NCI-H1436 (cell line): Measurements from ENCODE around the gene MTHFD1L.
"Not testable (repeated sequence)": the region's sequence is repeated elsewhere in the genome, so short reads cannot be mapped to it uniquely, and the experiment has no call there.

ENCODE experiments used
- DNase-seq: peaks from one replicate; lab custom pipeline; 2025; lab: John Stamatoyannopoulos, UW

Gene MTHFD1L

DNA sequence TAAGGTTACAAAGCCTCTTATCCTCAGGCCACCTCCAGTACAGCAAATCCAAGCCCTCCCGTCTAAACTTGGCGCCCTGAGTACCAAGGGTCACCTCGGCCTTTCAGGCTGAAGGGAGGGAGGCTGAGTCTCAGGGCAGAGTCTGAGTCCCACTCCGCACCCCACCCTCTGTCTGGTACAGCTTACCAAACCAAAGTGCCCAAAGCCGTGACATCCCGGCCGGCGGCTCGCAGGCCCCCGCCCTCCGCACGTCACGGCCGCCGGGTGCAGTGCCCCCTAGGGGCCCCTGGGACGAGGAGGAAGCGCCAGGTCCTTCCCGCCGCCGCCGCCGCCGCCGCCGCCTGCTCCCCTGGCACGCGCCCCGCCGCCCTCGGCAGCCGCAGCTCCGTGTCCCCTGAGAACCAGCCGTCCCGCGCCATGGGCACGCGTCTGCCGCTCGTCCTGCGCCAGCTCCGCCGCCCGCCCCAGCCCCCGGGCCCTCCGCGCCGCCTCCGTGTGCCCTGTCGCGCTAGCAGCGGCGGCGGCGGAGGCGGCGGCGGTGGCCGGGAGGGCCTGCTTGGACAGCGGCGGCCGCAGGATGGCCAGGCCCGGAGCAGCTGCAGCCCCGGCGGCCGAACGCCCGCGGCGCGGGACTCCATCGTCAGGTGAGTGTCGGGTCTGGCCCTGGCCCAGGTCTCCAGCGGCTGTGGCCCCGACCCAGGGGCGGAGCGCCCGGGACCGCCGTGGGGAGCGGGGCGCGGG is at the start of gene MTHFD1L:
MTHFD1L (plus strand) TSS at position 297 of the 741 bp plus-strand sequence; CDS start at position 418, 121 bp downstream.
- DNase-seq, result peak; percentile 54

DNA sequence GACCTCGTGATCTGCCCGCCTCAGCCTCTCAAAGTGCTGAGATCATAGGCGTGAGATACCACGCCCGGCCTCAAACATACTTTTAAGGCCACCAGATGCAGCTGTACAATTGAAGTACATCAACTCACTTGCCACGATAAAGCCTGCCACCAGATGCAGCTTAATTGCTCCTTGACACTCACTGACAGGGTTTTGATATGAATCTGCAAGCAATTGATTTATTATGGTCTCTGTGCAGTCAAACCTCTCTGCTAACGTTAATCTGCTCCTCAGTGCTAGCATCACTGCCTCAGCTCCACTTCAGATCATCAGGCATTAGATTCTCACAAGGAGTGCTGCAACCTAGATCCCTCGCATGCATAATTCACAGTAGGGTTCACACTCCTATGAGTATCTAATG is 48.9 kb upstream of the MTHFD1L start:
- DNase-seq, result not testable (repeated sequence)

DNA sequence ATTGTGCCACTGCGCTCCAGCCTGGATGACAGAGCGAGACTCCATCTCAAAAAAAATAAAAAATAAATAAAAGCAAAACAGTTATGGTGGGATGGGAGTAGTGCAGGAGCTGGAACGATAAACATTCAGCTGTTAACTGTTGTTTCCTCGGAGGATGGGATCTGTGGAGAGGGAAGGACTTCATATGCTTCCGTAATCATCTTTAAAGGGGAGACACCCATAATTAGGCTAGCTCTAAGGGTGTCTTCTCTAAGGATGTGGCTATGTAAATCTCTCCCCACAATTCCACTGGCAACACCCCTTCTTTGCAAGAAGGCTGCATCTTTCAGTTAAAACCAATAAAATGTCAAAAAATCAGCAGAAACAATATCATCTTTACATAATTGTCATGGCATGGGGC is 42.6 kb upstream of the MTHFD1L start:
- no peak for DNase-seq

- no peak for DNase-seq
Measured at GRCh38 chr6:150826788-150827187, 38.7 kb upstream of the MTHFD1L start.

- DNase-seq, result not testable (repeated sequence)
Measured at GRCh38 chr6:150828107-150828506, 37.4 kb upstream of the MTHFD1L start.

- DNase-seq, result no peak
Measured at GRCh38 chr6:150830439-150831165, 34.9 kb upstream of the MTHFD1L start.

DNA sequence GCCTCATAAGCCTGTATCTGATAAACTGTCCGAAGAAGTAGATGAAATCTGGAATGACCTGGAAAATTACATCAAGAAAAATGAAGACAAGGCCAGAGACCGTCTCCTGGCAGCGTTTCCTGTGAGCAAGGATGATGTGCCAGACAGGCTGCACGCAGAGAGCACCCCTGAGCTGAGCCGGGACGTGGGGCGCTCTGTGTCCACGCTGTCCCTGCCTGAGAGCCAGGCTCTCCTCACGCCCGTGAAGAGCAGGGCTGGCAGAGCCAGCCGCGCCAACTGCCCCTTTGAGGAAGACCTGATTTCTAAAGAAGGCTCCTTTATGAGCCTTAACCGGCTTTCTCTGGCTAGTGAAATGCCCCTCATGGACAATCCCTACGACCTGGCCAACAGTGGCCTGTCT is 33.9 kb upstream of the MTHFD1L start:
- DNase-seq, result no peak

DNA sequence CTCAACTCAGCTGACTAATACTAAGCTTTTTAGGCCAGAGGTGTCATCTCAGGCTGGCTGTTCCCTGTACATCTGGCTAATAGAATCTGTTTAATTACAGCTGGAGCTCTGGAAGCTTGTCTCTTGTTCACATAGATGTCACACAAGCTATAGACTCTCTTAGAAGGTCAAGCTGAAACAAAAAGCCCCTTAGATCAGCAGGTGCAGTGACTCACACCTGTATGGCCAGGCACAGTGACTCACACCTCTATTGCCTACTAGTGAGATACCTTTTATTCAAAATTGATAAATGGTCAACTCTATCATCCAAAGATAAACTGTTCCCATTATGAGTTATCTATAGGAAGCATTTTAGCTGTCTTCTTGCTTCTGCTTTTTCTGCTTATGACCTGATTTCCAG is 29.9 kb upstream of the MTHFD1L start:
- DNase-seq, result no peak

- no peak for DNase-seq
Measured at GRCh38 chr6:150840185-150840584, 25.3 kb upstream of the MTHFD1L start.

DNA sequence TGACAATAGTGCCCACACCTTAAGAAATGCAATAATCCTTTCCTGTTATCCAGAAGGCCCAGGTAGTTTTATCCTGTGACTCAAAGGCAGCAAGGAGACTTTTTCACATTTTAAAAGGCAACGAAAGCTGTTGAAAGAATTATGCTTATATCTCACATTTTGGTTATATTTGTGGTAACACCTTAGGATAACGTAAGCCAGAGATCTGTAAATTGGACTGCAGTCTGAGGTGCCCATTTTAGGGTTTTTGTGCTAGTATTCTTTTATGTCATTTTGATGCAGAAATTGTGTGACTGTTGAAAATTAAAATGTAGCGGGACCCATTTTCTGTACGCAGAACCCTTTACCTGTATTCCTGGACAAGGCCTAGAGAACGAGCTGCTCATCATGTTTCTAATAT is 24.3 kb upstream of the MTHFD1L start:
- DNase-seq, result no peak

DNA sequence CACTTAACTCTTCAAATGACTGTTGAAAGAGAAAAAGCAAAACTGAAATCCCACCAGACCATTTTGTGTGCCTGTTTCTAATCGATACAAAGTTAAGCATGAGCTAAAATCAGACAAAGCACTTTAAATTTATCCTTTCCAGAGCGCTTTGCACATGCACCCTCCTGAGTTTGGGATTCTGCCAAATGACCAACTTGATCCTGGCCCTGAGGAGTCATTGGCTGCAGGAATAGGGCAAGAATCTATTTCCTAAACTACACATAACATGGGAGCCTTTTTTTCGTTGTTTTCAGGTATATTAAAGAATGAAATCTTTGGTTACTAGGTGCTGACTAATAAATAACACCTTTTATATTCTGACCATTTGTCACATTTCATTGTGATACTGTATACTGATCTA is 23.8 kb upstream of the MTHFD1L start:
- DNase-seq, result no peak

- no peak for DNase-seq
Measured at GRCh38 chr6:150844371-150844770, 21.1 kb upstream of the MTHFD1L start.

GRCh38 chr6:150846641-150847040 is 18.9 kb upstream of the MTHFD1L start:
- DNase-seq, result no peak

DNA sequence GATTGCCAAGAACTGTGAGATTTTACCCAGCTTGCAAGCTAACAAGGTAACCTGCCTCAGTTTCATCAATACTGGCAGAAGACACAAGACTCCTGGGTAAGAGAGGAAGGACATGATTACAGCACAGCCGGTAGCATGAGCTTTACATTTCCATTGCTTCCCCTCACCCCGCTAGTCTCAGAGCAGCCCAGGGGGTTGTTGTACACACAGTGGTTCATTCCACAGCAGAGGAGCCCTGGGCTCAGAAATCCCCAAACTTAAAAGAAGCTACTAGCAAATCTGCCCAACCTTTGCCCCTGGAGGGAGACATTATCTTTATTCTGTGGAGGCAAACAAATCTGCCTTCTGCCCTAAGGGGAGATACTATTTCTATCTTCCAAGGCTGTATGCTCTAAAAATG is 17.1 kb upstream of the MTHFD1L start:
- no peak for DNase-seq

GRCh38 chr6:150854392-150854791 is 11.1 kb upstream of the MTHFD1L start:
- DNase-seq, result not testable (repeated sequence)

GRCh38 chr6:150855171-150855570 is 10.3 kb upstream of the MTHFD1L start:
- not testable (repeated sequence) for DNase-seq

DNA sequence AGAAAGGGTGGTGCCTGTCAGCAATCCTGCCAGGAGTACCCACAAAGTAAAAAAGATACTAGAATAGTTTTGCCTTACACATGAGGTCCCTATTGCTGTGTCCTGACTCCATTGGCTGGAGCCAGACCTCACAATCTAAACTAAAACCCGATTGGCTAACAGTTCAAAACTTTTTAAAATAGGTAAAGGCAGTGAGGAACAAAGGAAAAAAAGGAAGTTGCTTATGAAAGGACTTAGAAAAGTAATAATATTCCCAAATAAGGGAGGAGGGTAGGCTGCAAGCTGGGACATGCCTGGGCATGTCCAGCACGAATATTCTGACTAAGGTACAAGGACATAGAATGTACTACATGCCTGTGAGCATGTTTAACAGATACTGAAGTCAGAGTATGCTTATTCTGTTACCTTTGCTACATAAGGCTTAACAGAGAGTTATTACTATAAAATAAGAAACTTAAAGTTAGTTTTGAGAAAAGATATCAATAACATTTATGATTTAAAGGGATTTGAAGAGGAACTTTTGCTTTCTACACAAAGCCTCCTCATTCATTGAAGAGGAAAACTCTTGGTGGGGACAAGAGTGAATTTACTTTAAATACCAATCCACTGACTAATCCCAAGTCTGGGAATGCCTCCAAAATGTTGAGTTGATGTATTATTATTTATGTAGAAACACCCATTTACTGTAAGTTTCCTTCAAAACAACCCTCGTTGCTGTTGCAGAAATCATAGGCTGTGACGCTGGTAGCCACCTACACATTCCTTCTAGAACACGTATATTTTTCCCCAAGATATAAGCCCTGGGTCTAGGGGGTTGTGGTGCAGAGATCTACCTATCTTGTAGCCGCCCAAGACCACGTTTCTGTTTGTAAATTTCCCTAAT is 8.2 kb upstream of the MTHFD1L start:
- no peak for DNase-seq

GRCh38 chr6:150857945-150858308 is 7.6 kb upstream of the MTHFD1L start:
- no peak for DNase-seq

DNA sequence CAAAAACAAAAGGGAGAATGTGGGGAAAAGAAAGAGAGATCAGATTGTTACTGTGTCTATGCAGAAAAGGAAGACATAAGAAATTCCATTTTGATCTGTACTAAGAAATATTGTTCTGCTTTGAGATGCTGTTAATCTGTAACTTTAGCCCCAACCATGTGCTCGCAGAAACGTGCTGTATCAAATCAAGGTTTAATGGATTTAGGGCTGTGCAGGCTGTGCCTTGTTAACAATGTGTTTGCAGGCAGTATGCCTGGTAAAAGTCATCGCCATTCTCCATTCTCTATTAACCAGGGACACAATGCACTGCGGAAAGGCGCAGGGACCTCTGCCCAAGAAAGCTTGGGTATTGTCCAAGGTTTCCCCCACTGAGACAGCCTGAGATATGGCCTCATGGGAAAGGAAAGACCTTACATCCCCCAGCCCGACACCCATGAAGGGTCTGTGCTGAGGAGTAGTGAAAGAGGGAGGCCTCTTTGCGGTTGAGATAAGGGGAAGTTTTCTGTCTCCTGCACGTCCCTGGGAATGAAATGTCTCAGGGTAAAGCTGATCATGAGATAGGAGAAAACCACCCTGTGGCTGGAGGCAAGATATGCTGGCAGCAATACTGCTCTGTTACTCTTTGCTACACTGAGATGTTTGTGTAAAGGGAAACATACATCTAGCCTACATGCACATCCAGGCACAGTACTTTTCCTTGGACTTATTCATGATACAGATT is 3.9 kb upstream of the MTHFD1L start:
- not testable (repeated sequence) for DNase-seq

DNA sequence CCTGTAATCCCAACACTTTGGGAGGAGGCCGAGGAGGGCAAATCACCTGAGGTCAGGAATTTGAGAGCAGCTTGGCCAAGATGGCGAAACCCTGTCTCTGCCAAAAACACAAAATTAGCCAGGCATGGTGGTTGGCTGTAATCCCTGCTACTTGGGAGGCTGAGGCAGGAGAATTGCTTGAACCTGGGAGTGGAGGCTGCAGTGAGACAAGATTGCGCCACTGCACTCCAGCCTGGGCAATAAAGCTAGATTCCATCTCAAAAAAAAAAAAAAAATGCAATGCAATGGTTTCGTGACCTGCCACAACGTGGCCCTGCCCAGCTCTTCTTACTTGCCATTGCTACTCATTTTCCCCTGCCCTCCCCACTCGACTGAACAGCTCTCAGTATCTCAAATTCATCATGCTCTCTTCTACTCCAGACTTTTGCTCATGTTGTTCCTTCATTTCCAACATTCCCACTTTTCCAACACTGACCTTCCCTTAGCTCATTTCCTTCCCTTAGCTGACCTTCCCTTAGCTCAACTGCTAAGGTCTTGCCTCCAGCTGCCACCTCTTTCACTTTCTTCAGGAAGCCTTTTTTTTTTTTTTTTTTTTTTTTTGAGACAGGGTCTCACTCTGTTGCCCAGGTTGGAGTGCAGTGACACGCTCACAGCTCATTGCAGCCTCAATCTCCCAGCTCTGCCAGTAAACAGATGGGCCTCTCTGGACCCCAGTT is 2.1 kb upstream of the MTHFD1L start:
- DNase-seq, result no peak

DNA sequence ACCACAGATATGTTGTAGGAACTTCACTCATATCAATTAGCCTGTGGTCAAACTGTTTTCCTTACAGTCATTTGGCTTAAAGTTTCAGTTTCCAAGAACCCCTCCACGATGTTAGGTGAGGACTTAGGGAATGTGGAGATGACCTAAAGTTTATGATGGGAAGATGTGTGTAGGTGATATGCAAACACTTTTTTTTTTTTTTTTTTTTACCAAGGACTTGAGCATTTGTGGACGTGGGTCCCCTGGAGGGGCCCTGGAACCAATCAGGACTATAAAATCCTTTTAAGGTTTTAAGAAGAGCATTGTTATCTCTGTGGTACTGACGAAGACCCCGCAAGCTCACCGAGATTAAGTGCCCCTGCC is 478 bp upstream of the MTHFD1L start:
- no peak for DNase-seq
